Stimulated activated CD8-positive, alpha-beta memory T cell treated with anti-CD3 and anti-CD28 coated beads, Interleukin-4, amount 100 ng/mL, for 4 hours (primary cell): ENCODE measurements around the gene SUPT5H.

Experiments used
- DNase-seq, 2 donors: peaks; one replicate each; pipeline ENCODE4 v3.0.0-alpha.2; 2020; ENCODE audit warnings: low read depth in 2 of 2, low spot score in 1 of 2

Gene SUPT5H

GRCh38 chr19:39409208-39410016 lies 36.0 kb upstream of the SUPT5H start:
- DNase-seq, result peak; percentile 64 to 67

- DNase-seq, result peak in 1 of 2 donors; percentile 52
Observed at GRCh38 chr19:39410017-39410830, 35.2 kb upstream of the SUPT5H start.

GRCh38 chr19:39410831-39411080 lies 34.6 kb upstream of the SUPT5H start:
- DNase-seq, result no peak

GRCh38 chr19:39411081-39411831 lies 34.1 kb upstream of the SUPT5H start:
- DNase-seq, result no peak

GRCh38 chr19:39411832-39412099 lies 33.6 kb upstream of the SUPT5H start:
- peak; percentile 84 to 88 for DNase-seq

GRCh38 chr19:39412100-39412866 lies 33.1 kb upstream of the SUPT5H start, which contains the start of gene PLEKHG2:
Gene PLEKHG2 (plus strand): TSS chr19:39412669. CDS start chr19:39414087, 1,418 bp downstream.
- peak; percentile 89 to 97 for DNase-seq

GRCh38 chr19:39412867-39413271 lies 32.5 kb upstream of the SUPT5H start:
- no peak for DNase-seq

GRCh38 chr19:39413272-39413910 lies 32.0 kb upstream of the SUPT5H start:
- DNase-seq, result no peak

- no peak for DNase-seq
Observed at GRCh38 chr19:39413911-39414608, 31.3 kb upstream of the SUPT5H start.

GRCh38 chr19:39415111-39416046 lies 30.0 kb upstream of the SUPT5H start:
- DNase-seq, result no peak

- DNase-seq, result no peak
Observed at GRCh38 chr19:39416152-39417120, 28.9 kb upstream of the SUPT5H start.

GRCh38 chr19:39417463-39418181 lies 27.8 kb upstream of the SUPT5H start:
- no peak for DNase-seq

- no peak for DNase-seq
Observed at GRCh38 chr19:39419003-39419402, 26.4 kb upstream of the SUPT5H start.

GRCh38 chr19:39420769-39421168 lies 24.6 kb upstream of the SUPT5H start:
- no peak for DNase-seq

- no peak for DNase-seq
Observed at GRCh38 chr19:39422020-39422419, 23.4 kb upstream of the SUPT5H start.

GRCh38 chr19:39423258-39424086 lies 21.9 kb upstream of the SUPT5H start:
- no peak for DNase-seq
